ENCODE data around the gene LRP8. TPM values are rescaled to one million over a fixed set of nuclear protein-coding genes. Genes with fewer than 3 reads are reported as not detected.

LRP8 gene
- total RNA-seq, 1 donor from 2014 or later: 12.8 TPM

GRCh38 chr1:53278298-53278725 is 49.6 kb downstream of the LRP8 start:
- Mint-ChIP-seq H3K36me3 (ENCODE audit: low read depth, unreplicated experiment) (peaks cover 17% of the 10 kb centered on the region), H3K4me3 (ENCODE audit: unreplicated experiment) (no peak overlapping the region), H3K4me1 (ENCODE audit: low read depth, unreplicated experiment) (no peaks in the 10 kb centered on the region), H3K27ac (ENCODE audit: unreplicated experiment) (no peak overlapping the region), H3K27me3 (ENCODE audit: low read depth, unreplicated experiment) (no peaks in the 10 kb centered on the region), H3K9me3 (ENCODE audit: unreplicated experiment) (no peaks in the 10 kb centered on the region)
- H3K9ac ChIP-seq (ENCODE audit: low read length): no peak overlapping the region
- H3K4me1 ChIP-seq (ENCODE audit: insufficient read depth, low read length): no peaks in the 10 kb centered on the region
- DNase-seq (ENCODE audit: low read depth) (no peak), FAIRE-seq (no peak)
- no peaks in the 10 kb centered on the region for H3K36me3 ChIP-seq (ENCODE audit: insufficient read depth, low read length)
- no peaks in the 10 kb centered on the region for H3K27me3 ChIP-seq (ENCODE audit: insufficient read depth, low read length)
- TF ChIP-seq CTCF (IDR thresholded peaks at IDR 0.05; ENCODE audit: insufficient read depth, low read depth, low read length) (peak; percentile 85), EZH2 (IDR thresholded peaks at IDR 0.05; ENCODE audit: insufficient read depth, low read length) (no peak)
- H3K9me3 ChIP-seq (ENCODE audit: insufficient read depth, low read depth, low read length): no peaks in the 10 kb centered on the region
- no peak overlapping the region for H3K4me3 ChIP-seq (ENCODE audit: insufficient read depth, low read depth, low read length)
- H2AFZ ChIP-seq (ENCODE audit: low read depth, low read length): no peak overlapping the region
- peaks cover 3% of the 10 kb centered on the region for H4K20me1 ChIP-seq (ENCODE audit: insufficient read depth, low read length)
- no peak overlapping the region for H3K27ac ChIP-seq (ENCODE audit: low read depth, low read length)
- no peak overlapping the region for H3K4me2 ChIP-seq (ENCODE audit: low read length)
- no peaks in the 10 kb centered on the region for H3K79me2 ChIP-seq (ENCODE audit: insufficient read depth, low read length)

GRCh38 chr1:53277326-53277725 is 50.5 kb downstream of the LRP8 start:
- peaks cover 3% of the 10 kb centered on the region for H4K20me1 ChIP-seq (ENCODE audit: insufficient read depth, low read length)
- peaks cover 2% of the 10 kb centered on the region for H3K4me1 ChIP-seq (ENCODE audit: insufficient read depth, low read length)
- Mint-ChIP-seq H3K36me3 (ENCODE audit: low read depth, unreplicated experiment) (peaks cover 25% of the 10 kb centered on the region), H3K27ac (ENCODE audit: unreplicated experiment) (no peak overlapping the region), H3K4me3 (ENCODE audit: unreplicated experiment) (no peak overlapping the region), H3K4me1 (ENCODE audit: low read depth, unreplicated experiment) (peaks cover 6% of the 10 kb centered on the region), H3K9me3 (ENCODE audit: unreplicated experiment) (peaks cover 2% of the 10 kb centered on the region), H3K27me3 (ENCODE audit: low read depth, unreplicated experiment) (no peaks in the 10 kb centered on the region)
- no peak overlapping the region for H3K9ac ChIP-seq (ENCODE audit: low read length)
- no peaks in the 10 kb centered on the region for H3K79me2 ChIP-seq (ENCODE audit: insufficient read depth, low read length)
- no peak overlapping the region for H2AFZ ChIP-seq (ENCODE audit: low read depth, low read length)
- TF ChIP-seq EZH2 (IDR thresholded peaks at IDR 0.05; ENCODE audit: insufficient read depth, low read length): no peak
- FAIRE-seq (no peak), DNase-seq (ENCODE audit: low read depth) (no peak)
- H3K36me3 ChIP-seq (ENCODE audit: insufficient read depth, low read length): no peaks in the 10 kb centered on the region
- no peak overlapping the region for H3K4me2 ChIP-seq (ENCODE audit: low read length)
- H3K27me3 ChIP-seq (ENCODE audit: insufficient read depth, low read length): no peaks in the 10 kb centered on the region
- no peak overlapping the region for H3K27ac ChIP-seq (ENCODE audit: low read depth, low read length)
- H3K4me3 ChIP-seq (ENCODE audit: insufficient read depth, low read depth, low read length): no peak overlapping the region
- H3K9me3 ChIP-seq (ENCODE audit: insufficient read depth, low read depth, low read length): no peaks in the 10 kb centered on the region

GRCh38 chr1:53276902-53277281 is 51.0 kb downstream of the LRP8 start:
- Histone ChIP-seq H3K9me3 (ENCODE audit: insufficient read depth, low read depth, low read length) (no peaks in the 10 kb centered on the region), H3K27ac (ENCODE audit: low read depth, low read length) (no peak overlapping the region), H4K20me1 (ENCODE audit: insufficient read depth, low read length) (peaks cover 3% of the 10 kb centered on the region), H3K4me1 (ENCODE audit: insufficient read depth, low read length) (peaks cover 3% of the 10 kb centered on the region), H3K36me3 (ENCODE audit: insufficient read depth, low read length) (no peaks in the 10 kb centered on the region), H3K79me2 (ENCODE audit: insufficient read depth, low read length) (no peaks in the 10 kb centered on the region), H3K4me2 (ENCODE audit: low read length) (no peak overlapping the region), H3K27me3 (ENCODE audit: insufficient read depth, low read length) (no peaks in the 10 kb centered on the region), H3K4me3 (ENCODE audit: insufficient read depth, low read depth, low read length) (no peak overlapping the region), H3K9ac (ENCODE audit: low read length) (no peak overlapping the region), H2AFZ (ENCODE audit: low read depth, low read length) (no peak overlapping the region)
- Mint-ChIP-seq H3K4me3 (ENCODE audit: unreplicated experiment) (no peak overlapping the region), H3K27me3 (ENCODE audit: low read depth, unreplicated experiment) (no peaks in the 10 kb centered on the region), H3K27ac (ENCODE audit: unreplicated experiment) (no peak overlapping the region), H3K9me3 (ENCODE audit: unreplicated experiment) (peaks cover 2% of the 10 kb centered on the region), H3K36me3 (ENCODE audit: low read depth, unreplicated experiment) (peaks cover 27% of the 10 kb centered on the region), H3K4me1 (ENCODE audit: low read depth, unreplicated experiment) (peaks cover 6% of the 10 kb centered on the region)
- TF ChIP-seq CTCF (IDR thresholded peaks at IDR 0.05; ENCODE audit: insufficient read depth, low read depth, low read length): no peak
- FAIRE-seq (no peak), DNase-seq (ENCODE audit: low read depth) (no peak)

Data from astrocyte (in vitro differentiated cells and primary cell).